ENCODE data around the gene GPD2. TPM values are rescaled to one million over a fixed set of nuclear protein-coding genes. Genes with fewer than 3 reads are reported as not detected.

Gene GPD2
- total and polyA plus RNA-seq, 10 of the 15 experiments (the other 5 are each of a cell fraction or from before 2014, with no cell fraction given): 10.0 to 73.5 (median 43.4) TPM

DNA sequence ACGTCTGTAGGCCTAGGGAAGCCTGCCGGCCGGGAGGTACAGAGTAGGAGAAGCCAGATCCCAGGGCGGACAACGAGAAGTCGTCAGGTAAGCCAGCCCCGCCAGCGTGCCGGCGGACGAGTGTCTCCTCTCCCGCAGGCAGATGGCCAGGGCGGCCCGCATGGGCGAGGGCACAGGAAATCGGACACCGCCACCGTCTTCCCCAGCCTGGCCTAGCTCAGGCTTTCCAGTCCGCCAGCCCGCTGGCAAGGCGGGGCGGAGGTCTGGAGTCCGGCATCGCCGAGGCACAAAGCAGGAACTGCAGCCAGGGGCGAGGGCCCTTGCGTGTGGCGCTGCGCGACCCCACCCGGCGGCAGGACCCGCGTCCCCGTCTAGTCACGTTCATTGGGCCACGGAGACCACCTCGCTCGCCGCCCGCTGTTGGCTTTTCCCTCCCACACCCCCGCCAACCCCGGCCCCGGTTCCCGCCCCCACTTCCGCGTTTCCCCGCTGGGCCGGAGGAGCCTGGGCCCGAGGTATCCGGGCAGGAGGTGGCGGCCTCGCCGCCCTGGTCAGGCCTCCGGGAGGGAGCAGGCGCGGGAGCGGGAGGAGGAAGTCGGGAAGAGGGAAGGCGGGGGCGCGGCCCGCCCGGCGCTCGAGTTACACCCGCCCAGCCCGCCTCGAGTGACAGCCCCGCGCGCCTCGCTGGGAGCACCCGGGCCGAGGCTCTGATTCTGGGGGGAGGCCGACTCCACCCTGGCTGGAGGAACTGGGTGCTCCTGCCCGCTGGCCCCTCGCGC, at the start of gene GPD2 (continued):
- TF ChIP-seq MYC (IDR thresholded peaks at IDR 0.05; ENCODE audit: insufficient read depth, insufficient read length, insufficient replicate concordance, low read length, severe bottlenecking): peak; percentile 43
- TF ChIP-seq POLR2A (IDR thresholded peaks at IDR 0.05; ENCODE audit: low read depth, low read length): peak; percentile 90
- TF ChIP-seq, protein P1, sequence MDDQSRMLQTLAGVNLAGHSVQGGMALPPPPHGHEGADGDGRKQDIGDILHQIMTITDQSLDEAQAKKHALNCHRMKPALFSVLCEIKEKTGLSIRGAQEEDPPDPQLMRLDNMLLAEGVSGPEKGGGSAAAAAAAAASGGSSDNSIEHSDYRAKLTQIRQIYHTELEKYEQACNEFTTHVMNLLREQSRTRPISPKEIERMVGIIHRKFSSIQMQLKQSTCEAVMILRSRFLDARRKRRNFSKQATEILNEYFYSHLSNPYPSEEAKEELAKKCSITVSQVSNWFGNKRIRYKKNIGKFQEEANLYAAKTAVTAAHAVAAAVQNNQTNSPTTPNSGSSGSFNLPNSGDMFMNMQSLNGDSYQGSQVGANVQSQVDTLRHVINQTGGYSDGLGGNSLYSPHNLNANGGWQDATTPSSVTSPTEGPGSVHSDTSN (IDR thresholded peaks at IDR 0.05; ENCODE audit: insufficient replicate concordance, low read depth, low read length): peak; percentile 70
- TF ChIP-seq ZNF217 (IDR thresholded peaks at IDR 0.05): no peak
- TF ChIP-seq EED (IDR thresholded peaks at IDR 0.05; ENCODE audit: low read depth): peak; percentile 78
- TF ChIP-seq SMC3 (IDR thresholded peaks at IDR 0.05; ENCODE audit: borderline replicate concordance, low read length): no peak
- TF ChIP-seq SMARCA5 (IDR thresholded peaks at IDR 0.05): 0 out of 2 replicates have a peak, but pooled peaks have one; percentile 20
- no peak for TF ChIP-seq KDM1A (IDR thresholded peaks at IDR 0.05; ENCODE audit: borderline replicate concordance)
- peak; percentile 25; the same call in 1 of the 3 replicates for TF ChIP-seq POU2F2 (IDR thresholded peaks at IDR 0.05; ENCODE audit: borderline replicate concordance, low read depth, low read length)
- TF ChIP-seq, protein P2, sequence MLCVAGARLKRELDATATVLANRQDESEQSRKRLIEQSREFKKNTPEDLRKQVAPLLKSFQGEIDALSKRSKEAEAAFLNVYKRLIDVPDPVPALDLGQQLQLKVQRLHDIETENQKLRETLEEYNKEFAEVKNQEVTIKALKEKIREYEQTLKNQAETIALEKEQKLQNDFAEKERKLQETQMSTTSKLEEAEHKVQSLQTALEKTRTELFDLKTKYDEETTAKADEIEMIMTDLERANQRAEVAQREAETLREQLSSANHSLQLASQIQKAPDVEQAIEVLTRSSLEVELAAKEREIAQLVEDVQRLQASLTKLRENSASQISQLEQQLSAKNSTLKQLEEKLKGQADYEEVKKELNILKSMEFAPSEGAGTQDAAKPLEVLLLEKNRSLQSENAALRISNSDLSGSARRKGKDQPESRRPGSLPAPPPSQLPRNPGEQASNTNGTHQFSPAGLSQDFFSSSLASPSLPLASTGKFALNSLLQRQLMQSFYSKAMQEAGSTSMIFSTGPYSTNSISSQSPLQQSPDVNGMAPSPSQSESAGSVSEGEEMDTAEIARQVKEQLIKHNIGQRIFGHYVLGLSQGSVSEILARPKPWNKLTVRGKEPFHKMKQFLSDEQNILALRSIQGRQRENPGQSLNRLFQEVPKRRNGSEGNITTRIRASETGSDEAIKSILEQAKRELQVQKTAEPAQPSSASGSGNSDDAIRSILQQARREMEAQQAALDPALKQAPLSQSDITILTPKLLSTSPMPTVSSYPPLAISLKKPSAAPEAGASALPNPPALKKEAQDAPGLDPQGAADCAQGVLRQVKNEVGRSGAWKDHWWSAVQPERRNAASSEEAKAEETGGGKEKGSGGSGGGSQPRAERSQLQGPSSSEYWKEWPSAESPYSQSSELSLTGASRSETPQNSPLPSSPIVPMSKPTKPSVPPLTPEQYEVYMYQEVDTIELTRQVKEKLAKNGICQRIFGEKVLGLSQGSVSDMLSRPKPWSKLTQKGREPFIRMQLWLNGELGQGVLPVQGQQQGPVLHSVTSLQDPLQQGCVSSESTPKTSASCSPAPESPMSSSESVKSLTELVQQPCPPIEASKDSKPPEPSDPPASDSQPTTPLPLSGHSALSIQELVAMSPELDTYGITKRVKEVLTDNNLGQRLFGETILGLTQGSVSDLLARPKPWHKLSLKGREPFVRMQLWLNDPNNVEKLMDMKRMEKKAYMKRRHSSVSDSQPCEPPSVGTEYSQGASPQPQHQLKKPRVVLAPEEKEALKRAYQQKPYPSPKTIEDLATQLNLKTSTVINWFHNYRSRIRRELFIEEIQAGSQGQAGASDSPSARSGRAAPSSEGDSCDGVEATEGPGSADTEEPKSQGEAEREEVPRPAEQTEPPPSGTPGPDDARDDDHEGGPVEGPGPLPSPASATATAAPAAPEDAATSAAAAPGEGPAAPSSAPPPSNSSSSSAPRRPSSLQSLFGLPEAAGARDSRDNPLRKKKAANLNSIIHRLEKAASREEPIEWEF (IDR thresholded peaks at IDR 0.05; ENCODE audit: insufficient replicate concordance, low read depth, low read length): no peak
- TF ChIP-seq, protein P3, sequence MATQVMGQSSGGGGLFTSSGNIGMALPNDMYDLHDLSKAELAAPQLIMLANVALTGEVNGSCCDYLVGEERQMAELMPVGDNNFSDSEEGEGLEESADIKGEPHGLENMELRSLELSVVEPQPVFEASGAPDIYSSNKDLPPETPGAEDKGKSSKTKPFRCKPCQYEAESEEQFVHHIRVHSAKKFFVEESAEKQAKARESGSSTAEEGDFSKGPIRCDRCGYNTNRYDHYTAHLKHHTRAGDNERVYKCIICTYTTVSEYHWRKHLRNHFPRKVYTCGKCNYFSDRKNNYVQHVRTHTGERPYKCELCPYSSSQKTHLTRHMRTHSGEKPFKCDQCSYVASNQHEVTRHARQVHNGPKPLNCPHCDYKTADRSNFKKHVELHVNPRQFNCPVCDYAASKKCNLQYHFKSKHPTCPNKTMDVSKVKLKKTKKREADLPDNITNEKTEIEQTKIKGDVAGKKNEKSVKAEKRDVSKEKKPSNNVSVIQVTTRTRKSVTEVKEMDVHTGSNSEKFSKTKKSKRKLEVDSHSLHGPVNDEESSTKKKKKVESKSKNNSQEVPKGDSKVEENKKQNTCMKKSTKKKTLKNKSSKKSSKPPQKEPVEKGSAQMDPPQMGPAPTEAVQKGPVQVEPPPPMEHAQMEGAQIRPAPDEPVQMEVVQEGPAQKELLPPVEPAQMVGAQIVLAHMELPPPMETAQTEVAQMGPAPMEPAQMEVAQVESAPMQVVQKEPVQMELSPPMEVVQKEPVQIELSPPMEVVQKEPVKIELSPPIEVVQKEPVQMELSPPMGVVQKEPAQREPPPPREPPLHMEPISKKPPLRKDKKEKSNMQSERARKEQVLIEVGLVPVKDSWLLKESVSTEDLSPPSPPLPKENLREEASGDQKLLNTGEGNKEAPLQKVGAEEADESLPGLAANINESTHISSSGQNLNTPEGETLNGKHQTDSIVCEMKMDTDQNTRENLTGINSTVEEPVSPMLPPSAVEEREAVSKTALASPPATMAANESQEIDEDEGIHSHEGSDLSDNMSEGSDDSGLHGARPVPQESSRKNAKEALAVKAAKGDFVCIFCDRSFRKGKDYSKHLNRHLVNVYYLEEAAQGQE (IDR thresholded peaks at IDR 0.05; ENCODE audit: low read depth, low read length): no peak
- TF ChIP-seq NFIC (IDR thresholded peaks at IDR 0.05; ENCODE audit: low read depth, low read length): no peak
- TF ChIP-seq, protein P4, sequence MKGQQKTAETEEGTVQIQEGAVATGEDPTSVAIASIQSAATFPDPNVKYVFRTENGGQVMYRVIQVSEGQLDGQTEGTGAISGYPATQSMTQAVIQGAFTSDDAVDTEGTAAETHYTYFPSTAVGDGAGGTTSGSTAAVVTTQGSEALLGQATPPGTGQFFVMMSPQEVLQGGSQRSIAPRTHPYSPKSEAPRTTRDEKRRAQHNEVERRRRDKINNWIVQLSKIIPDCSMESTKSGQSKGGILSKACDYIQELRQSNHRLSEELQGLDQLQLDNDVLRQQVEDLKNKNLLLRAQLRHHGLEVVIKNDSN (IDR thresholded peaks at IDR 0.05; ENCODE audit: borderline replicate concordance, extremely low read length, insufficient read depth, low read depth, low read length): no peak
- 0 out of 2 replicates have a peak, but pooled peaks have one; percentile 49 for TF ChIP-seq TCF3 (IDR thresholded peaks at IDR 0.05; ENCODE audit: borderline replicate concordance, insufficient read depth, low read depth, low read length)
- TF ChIP-seq BRCA1 (IDR thresholded peaks at IDR 0.05; ENCODE audit: low read depth, low read length): no peak
- TF ChIP-seq TAF1 (IDR thresholded peaks at IDR 0.05; ENCODE audit: borderline replicate concordance, low read depth, low read length): 0 out of 2 replicates have a peak, but pooled peaks have one; percentile 40
- no peak for TF ChIP-seq TCF7 (IDR thresholded peaks at IDR 0.05; ENCODE audit: borderline replicate concordance)
- no peak for TF ChIP-seq SMAD1 (IDR thresholded peaks at IDR 0.05; ENCODE audit: low read depth, partially characterized antibody)
- no peak for TF ChIP-seq ATF7 (IDR thresholded peaks at IDR 0.05; ENCODE audit: low read depth)

All from GM12878 (cell line).